ENCODE data around the gene PTPRR. TPM values are rescaled to one million over a fixed set of nuclear protein-coding genes. Genes with fewer than 3 reads are reported as not detected.

The PTPRR gene
- total and polyA plus RNA-seq, 2 of the 4 experiments (the other 2 are of a cell fraction): 0.18 to 0.21 TPM

GRCh38 chr12:70837026-70837425 is 83.5 kb downstream of the PTPRR start:
- TF ChIP-seq FOS (IDR thresholded peaks at IDR 0.05; ENCODE audit: low read depth, low read length) (no peak), MAFK (IDR thresholded peaks at IDR 0.05; ENCODE audit: low read depth, low read length) (no peak), RCOR1 (IDR thresholded peaks at IDR 0.05; ENCODE audit: insufficient replicate concordance, low read length) (no peak), RFX5 (IDR thresholded peaks at IDR 0.05; ENCODE audit: low read depth, low read length) (no peak), CEBPB (IDR thresholded peaks at IDR 0.05; ENCODE audit: low read depth, low read length) (no peak), CHD1 (IDR thresholded peaks at IDR 0.05; ENCODE audit: low read depth, low read length) (no peak), SMC3 (IDR thresholded peaks at IDR 0.05; ENCODE audit: low read depth, low read length) (no peak), BHLHE40 (IDR thresholded peaks at IDR 0.05; ENCODE audit: low read depth, low read length) (no peak), MXI1 (IDR thresholded peaks at IDR 0.05; ENCODE audit: borderline replicate concordance, low read depth, low read length) (no peak), MAZ (IDR thresholded peaks at IDR 0.05; ENCODE audit: borderline replicate concordance, low read depth, low read length) (no peak), POLR2A (IDR thresholded peaks at IDR 0.05; ENCODE audit: low read depth, low read length) (no peak), CTCF (conservative IDR thresholded peaks at IDR 0.05; ENCODE audit: low read depth, low read length) (no peak), NFE2L2 (IDR thresholded peaks at IDR 0.05; ENCODE audit: low read depth, low read length) (no peak), RAD21 (IDR thresholded peaks at IDR 0.05; ENCODE audit: low read length) (no peak)
- TF ChIP-seq, protein P1, sequence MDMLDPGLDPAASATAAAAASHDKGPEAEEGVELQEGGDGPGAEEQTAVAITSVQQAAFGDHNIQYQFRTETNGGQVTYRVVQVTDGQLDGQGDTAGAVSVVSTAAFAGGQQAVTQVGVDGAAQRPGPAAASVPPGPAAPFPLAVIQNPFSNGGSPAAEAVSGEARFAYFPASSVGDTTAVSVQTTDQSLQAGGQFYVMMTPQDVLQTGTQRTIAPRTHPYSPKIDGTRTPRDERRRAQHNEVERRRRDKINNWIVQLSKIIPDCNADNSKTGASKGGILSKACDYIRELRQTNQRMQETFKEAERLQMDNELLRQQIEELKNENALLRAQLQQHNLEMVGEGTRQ (IDR thresholded peaks at IDR 0.05; ENCODE audit: low read depth, low read length): no peak
- TF ChIP-seq, protein P2, sequence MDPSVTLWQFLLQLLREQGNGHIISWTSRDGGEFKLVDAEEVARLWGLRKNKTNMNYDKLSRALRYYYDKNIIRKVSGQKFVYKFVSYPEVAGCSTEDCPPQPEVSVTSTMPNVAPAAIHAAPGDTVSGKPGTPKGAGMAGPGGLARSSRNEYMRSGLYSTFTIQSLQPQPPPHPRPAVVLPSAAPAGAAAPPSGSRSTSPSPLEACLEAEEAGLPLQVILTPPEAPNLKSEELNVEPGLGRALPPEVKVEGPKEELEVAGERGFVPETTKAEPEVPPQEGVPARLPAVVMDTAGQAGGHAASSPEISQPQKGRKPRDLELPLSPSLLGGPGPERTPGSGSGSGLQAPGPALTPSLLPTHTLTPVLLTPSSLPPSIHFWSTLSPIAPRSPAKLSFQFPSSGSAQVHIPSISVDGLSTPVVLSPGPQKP (IDR thresholded peaks at IDR 0.05; ENCODE audit: borderline replicate concordance, low read depth, low read length): no peak
- Histone ChIP-seq H3K4me2 (ENCODE audit: low read depth, low read length) (no peak overlapping the region), H3K4me3 (ENCODE audit: insufficient read depth, low read depth, low read length) (no peak overlapping the region), H2AFZ (replicated peaks; ENCODE audit: low read length, poor library complexity) (no peak overlapping the region), H2BK15ac (ENCODE audit: low read depth, low read length) (no peak overlapping the region), H4K91ac (ENCODE audit: insufficient read depth, low read depth, low read length) (no peak overlapping the region), H2BK5ac (ENCODE audit: low read depth, low read length, poor library complexity, severe bottlenecking) (no peak overlapping the region), H3K14ac (replicated peaks; ENCODE audit: low read depth, low read length) (no peak overlapping the region), H4K8ac (ENCODE audit: low read depth in 2 of 2, low read length in 2 of 2) (no peak overlapping the region), H3K4ac (ENCODE audit: low read depth, low read length) (no peak overlapping the region), H4K5ac (ENCODE audit: low read depth, low read length) (no peak overlapping the region), H3K18ac (ENCODE audit: low read depth, low read length) (no peak overlapping the region), H2BK120ac (ENCODE audit: low read depth, low read length) (no peak overlapping the region), H3K23ac (ENCODE audit: low read depth, low read length) (no peak overlapping the region), H3K4me1 (ENCODE audit: control insufficient read depth, insufficient read depth, low read length) (no peaks in the 10 kb centered on the region), H3K36me3 (ENCODE audit: control insufficient read depth, insufficient read depth, low read length) (no peaks in the 10 kb centered on the region), H3K9ac (ENCODE audit: low read depth, low read length) (no peak overlapping the region), H3K27ac (ENCODE audit: insufficient read depth, low read length) (no peak overlapping the region), H3K27me3 (ENCODE audit: control insufficient read depth, insufficient read depth, low read length) (no peaks in the 10 kb centered on the region), H3K9me3 (ENCODE audit: control insufficient read depth, insufficient read depth, low read length) (peaks cover 2% of the 10 kb centered on the region; the same call in 1 of the 2 replicates), H3K79me1 (ENCODE audit: low read depth in 1 of 2, low read length in 2 of 2) (no peaks in the 10 kb centered on the region), H2AK9ac (replicated peaks; ENCODE audit: low read depth, low read length, poor library complexity) (no peak overlapping the region), H4K20me1 (ENCODE audit: insufficient read depth, low read length) (no peaks in the 10 kb centered on the region), H3K56ac (ENCODE audit: extremely low read depth, insufficient read depth, low read length) (no peak overlapping the region), H2AK5ac (ENCODE audit: low read depth, low read length) (no peak overlapping the region), H2BK20ac (ENCODE audit: low read depth, low read length) (no peak overlapping the region), H3K9me1 (ENCODE audit: insufficient read depth, low read length) (no peaks in the 10 kb centered on the region)
- BruUV-seq (replicated peaks): no TSS peak
- intact Hi-C loops (cut with micrococcal nuclease) (no loop called here), in situ Hi-C loops (cut with MboI; ENCODE audit: low sequenced_read_pairs) (no loop called here), dilution Hi-C loops (cut with HindIII; ENCODE audit: low sequenced_read_pairs, unreplicated experiment) (no loop called here)
- POLR2A ChIA-PET (ENCODE audit: unreplicated experiment): no interaction called here
- ATAC-seq (ENCODE audit: low read depth) (no peak), DNase-seq (no peak)
- CTCF ChIA-PET: no interaction called here

Data from IMR-90 (cell line).